Nephron progenitor cell (in vitro differentiated cells): ENCODE measurements around the gene TBC1D7.

ENCODE experiments used
- DNase-seq: peaks from one replicate; pipeline ENCODE4 v3.0.0; 2021
- H3K27ac Mint-ChIP-seq: 2 replicates; pipeline ENCODE4 v1.8.0; 2021; ENCODE audit warnings: mild to moderate bottlenecking, moderate library complexity, mixed read lengths
- H3K27me3 Mint-ChIP-seq: 2 replicates; pipeline ENCODE4 v1.8.0; 2021; ENCODE audit warnings: mild to moderate bottlenecking, low read depth, mixed read lengths; ENCODE audit not compliant: poor library complexity
- H3K36me3 Mint-ChIP-seq: 2 replicates; pipeline ENCODE4 v1.8.0; 2021; ENCODE audit warnings: low read depth, mixed read lengths
- H3K4me1 Mint-ChIP-seq: 2 replicates; pipeline ENCODE4 v1.8.0; 2021; ENCODE audit warnings: mixed read lengths
- H3K4me3 Mint-ChIP-seq: 2 replicates; pipeline ENCODE4 v1.8.0; 2021; ENCODE audit warnings: mild to moderate bottlenecking, moderate library complexity, mixed read lengths
- H3K9me3 Mint-ChIP-seq: 2 replicates; pipeline ENCODE4 v1.8.0; 2021; ENCODE audit warnings: mild to moderate bottlenecking, moderate library complexity, mixed read lengths
- TF ChIP-seq, protein P1 (sequence below): fragments of 200-600 bp; sonication (generic); IDR thresholded peaks from 2 replicates; pipeline ENCODE4 v1.5.0; 2021; ENCODE audit warnings: antibody characterized with exemption

TBC1D7 gene

DNA sequence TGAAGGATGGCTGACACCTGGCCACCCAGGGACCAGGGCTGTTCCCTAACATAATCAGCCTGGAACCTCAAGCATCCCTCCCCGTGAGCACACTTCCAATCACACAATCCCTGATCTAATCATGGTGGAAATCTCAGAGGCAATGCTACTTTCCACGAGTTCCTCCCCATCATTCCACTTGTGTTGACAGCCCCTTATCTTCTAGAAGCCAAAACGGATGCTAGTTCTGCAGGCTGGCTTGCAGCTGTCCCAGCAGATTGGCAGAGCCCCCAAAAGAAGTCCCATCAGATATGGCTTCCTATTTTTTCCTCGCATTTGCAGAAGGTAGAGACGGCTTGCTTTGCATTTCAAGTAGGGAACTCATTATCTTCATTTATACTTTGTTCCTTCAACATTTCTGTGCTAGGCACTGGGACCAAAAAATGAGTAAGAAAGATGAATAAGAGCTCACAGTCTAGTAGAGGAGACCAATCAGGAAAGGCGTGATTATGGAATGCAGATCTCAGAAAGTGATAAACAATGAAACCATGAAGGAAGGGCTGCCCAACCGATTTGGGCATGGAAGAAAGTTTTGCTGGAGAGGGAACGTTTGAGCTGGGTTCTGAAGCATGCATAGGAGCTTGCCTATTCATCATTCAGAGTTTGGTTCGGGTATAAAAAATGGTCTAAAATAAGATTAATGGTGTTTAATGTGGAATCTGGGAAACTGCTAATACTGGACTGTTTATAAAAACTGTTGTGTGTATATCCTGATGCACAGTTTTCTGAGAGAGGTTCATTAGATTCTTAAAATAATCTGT is 44.6 kb upstream of the TBC1D7 start:
- TF ChIP-seq, protein P1, sequence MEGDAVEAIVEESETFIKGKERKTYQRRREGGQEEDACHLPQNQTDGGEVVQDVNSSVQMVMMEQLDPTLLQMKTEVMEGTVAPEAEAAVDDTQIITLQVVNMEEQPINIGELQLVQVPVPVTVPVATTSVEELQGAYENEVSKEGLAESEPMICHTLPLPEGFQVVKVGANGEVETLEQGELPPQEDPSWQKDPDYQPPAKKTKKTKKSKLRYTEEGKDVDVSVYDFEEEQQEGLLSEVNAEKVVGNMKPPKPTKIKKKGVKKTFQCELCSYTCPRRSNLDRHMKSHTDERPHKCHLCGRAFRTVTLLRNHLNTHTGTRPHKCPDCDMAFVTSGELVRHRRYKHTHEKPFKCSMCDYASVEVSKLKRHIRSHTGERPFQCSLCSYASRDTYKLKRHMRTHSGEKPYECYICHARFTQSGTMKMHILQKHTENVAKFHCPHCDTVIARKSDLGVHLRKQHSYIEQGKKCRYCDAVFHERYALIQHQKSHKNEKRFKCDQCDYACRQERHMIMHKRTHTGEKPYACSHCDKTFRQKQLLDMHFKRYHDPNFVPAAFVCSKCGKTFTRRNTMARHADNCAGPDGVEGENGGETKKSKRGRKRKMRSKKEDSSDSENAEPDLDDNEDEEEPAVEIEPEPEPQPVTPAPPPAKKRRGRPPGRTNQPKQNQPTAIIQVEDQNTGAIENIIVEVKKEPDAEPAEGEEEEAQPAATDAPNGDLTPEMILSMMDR: no peak
- no peak overlapping the region for H3K4me3 Mint-ChIP-seq
- H3K27ac Mint-ChIP-seq: no peak overlapping the region
- H3K27me3 Mint-ChIP-seq: no peaks in the 10 kb centered on the region
- H3K4me1 Mint-ChIP-seq: peaks cover 51% of the 10 kb centered on the region
- no peak for DNase-seq
- H3K9me3 Mint-ChIP-seq: peaks cover 9% of the 10 kb centered on the region
- no peaks in the 10 kb centered on the region for H3K36me3 Mint-ChIP-seq

DNA sequence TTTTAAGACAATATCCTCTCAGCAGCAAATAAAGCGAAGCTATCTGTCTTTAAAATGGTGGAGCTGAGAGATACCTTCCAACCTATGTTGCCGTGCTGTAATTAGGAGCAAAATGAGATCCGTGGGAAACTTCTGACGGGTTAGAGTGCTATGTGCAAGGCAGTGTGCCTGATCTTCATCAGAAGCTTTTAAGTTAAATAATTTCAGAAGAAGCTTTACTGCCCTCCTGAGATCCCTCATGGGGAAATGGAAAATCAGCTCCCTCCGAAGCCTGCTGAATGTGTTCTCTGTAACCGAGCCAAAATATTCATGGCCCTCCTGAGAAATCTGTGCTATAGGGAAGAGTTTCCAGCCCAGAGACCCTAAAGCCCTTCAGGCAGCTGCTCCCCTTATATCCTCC is 43.7 kb upstream of the TBC1D7 start:
- Mint-ChIP-seq H3K27ac (peak overlapping the region; percentile 62), H3K4me3 (no peak overlapping the region), H3K36me3 (no peaks in the 10 kb centered on the region), H3K4me1 (peaks cover 59% of the 10 kb centered on the region), H3K27me3 (no peaks in the 10 kb centered on the region), H3K9me3 (peaks cover 4% of the 10 kb centered on the region)
- no peak for DNase-seq
- TF ChIP-seq, protein P1: no peak

DNA sequence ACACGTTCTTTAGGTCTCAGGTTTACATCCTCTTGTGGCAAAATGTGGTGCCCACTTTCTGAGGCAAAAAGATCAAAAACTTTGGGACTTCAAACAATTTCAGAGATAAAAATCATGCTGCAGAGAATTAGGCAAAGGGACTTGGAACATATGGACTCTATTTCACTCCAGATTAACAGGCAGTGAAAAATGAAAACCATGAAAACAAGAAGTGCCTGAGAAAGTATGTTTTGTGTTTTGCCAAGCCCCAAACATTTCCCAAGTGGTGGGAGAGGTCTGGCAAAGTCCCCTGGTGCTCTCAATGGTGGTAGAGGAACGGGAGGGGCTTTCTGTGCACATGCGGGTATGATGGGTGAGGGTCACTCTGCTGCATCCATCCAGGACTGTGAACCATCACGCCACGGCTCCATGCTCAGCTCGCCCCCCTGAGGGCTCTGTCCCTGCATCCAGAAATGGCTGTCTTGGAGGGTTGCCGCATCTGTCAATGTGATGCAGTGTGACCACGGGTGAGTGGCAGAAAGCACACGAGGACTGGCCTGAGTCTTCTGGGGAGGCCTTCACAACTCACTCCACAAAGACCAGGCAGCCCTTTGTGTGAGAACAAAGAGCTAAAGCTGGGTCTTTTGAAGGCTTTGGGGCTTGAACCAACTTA is 43.2 kb upstream of the TBC1D7 start:
- DNase-seq: no peak
- Mint-ChIP-seq H3K4me3 (peak overlapping the region; percentile 6), H3K36me3 (no peaks in the 10 kb centered on the region), H3K4me1 (peaks cover 60% of the 10 kb centered on the region), H3K9me3 (peaks cover 4% of the 10 kb centered on the region), H3K27me3 (no peaks in the 10 kb centered on the region), H3K27ac (no peak overlapping the region)
- TF ChIP-seq, protein P1: no peak

DNA sequence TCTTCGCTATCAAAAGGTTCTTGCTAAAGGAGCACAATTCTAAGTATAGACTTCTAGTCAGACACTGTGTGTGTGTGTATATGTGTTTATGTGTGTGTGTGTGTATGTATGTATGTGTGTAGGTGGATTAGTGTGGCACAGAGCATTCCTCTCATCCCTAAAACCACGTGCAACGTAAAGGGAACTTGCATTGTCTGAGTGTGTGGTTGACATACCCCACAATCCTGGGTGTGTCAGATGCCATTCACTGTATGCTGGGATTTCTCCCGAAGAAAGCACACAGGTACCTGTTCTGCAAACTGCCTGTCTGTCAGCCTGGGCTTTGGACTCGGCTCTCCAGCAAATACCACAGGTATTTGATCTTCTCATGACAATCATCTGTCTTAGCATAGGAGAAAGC is 42.3 kb upstream of the TBC1D7 start:
- H3K9me3 Mint-ChIP-seq: no peaks in the 10 kb centered on the region

DNA sequence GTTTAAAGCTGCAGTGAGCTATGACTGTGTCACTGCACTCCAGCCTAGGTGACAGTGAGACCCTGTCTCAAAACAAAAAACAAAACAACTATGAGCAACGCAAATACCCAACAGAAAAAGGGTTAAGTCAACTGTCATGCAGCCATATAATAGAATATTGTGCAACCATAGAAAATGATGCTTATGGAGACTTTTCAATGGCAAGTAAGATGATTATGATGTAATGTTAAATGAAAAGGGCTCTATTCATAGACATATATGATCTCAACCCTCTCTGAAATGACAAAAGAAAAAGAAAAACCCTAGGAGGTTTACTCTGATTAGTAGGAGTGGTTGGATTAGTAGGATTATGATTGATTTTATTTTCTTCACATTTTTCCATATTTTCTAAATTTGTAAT is 41.3 kb upstream of the TBC1D7 start:
- Mint-ChIP-seq H3K36me3 (peaks cover 3% of the 10 kb centered on the region), H3K4me1 (peaks cover 62% of the 10 kb centered on the region), H3K27ac (no peak overlapping the region), H3K9me3 (no peaks in the 10 kb centered on the region), H3K4me3 (no peak overlapping the region), H3K27me3 (no peaks in the 10 kb centered on the region)
- TF ChIP-seq, protein P1: no peak
- DNase-seq: no peak

More for the DNA sequence above, 42.3 kb upstream of the TBC1D7 start:
- no peak for DNase-seq
- Mint-ChIP-seq H3K36me3 (no peaks in the 10 kb centered on the region), H3K4me3 (no peak overlapping the region), H3K4me1 (peaks cover 60% of the 10 kb centered on the region), H3K27me3 (no peaks in the 10 kb centered on the region), H3K27ac (no peak overlapping the region)
- TF ChIP-seq, protein P1: no peak

DNA sequence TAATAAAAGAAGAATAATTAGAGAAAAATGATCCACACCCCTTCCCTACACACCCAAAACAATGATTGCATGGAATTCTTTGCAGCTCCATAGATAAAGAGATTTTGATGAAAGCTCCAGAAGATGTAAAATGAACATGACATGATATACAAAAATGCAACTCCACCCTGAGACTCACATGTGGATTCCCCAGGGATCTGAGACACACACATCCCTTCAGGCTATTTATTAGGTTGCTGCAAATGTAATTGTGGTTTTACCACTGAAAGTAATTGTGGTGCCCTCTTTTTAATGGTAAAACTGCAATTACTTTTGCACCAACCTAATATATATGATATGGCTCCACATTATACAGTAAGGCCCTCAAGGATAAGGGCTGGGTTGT is 40.4 kb upstream of the TBC1D7 start:
- Mint-ChIP-seq H3K27ac (no peak overlapping the region), H3K36me3 (peaks cover 3% of the 10 kb centered on the region), H3K9me3 (no peaks in the 10 kb centered on the region), H3K4me1 (peaks cover 68% of the 10 kb centered on the region), H3K4me3 (no peak overlapping the region), H3K27me3 (no peaks in the 10 kb centered on the region)
- TF ChIP-seq, protein P1: no peak
- no peak for DNase-seq
